ENCODE measurements around the gene DNPEP. TPM values are rescaled to one million over a fixed set of nuclear protein-coding genes. Genes with fewer than 3 reads are reported as not detected.

The DNPEP gene
- total RNA-seq, 1 experiment from 2014 or later, result 81.3 TPM

GRCh38 chr2:219419012-219419324 lies 31.3 kb upstream of the DNPEP start:
- ChIA-PET POLR2A (no interaction called here), CTCF (interaction anchor here (1.1 to 3.3 kb wide), 4 partner anchors 16 to 111 kb away, joined by 3 to 15 read pairs (median 10); no protein-coding TSS in a partner anchor)
- no peak for TF ChIP-seq CTCF (IDR thresholded peaks at IDR 0.05; ENCODE audit: unreplicated experiment)
- H3K27me3 Mint-ChIP-seq (ENCODE audit: insufficient read depth, unreplicated experiment), result no peaks in the 10 kb centered on the region
- intact Hi-C loops (cut with micrococcal nuclease), result no loop called here
- H3K4me1 Mint-ChIP-seq (ENCODE audit: insufficient read depth, unreplicated experiment), result no peaks in the 10 kb centered on the region
- H3K27ac Mint-ChIP-seq (ENCODE audit: low read depth, unreplicated experiment), result no peak overlapping the region
- no peak for DNase-seq (ENCODE audit: unreplicated experiment)
- H3K36me3 Mint-ChIP-seq (ENCODE audit: insufficient read depth, unreplicated experiment), result no peaks in the 10 kb centered on the region
- H3K9me3 Mint-ChIP-seq (ENCODE audit: unreplicated experiment), result no peaks in the 10 kb centered on the region
- no TSS peak for BruUV-seq (replicated peaks)
- H3K4me3 Mint-ChIP-seq (ENCODE audit: unreplicated experiment), result no peak overlapping the region

DNA sequence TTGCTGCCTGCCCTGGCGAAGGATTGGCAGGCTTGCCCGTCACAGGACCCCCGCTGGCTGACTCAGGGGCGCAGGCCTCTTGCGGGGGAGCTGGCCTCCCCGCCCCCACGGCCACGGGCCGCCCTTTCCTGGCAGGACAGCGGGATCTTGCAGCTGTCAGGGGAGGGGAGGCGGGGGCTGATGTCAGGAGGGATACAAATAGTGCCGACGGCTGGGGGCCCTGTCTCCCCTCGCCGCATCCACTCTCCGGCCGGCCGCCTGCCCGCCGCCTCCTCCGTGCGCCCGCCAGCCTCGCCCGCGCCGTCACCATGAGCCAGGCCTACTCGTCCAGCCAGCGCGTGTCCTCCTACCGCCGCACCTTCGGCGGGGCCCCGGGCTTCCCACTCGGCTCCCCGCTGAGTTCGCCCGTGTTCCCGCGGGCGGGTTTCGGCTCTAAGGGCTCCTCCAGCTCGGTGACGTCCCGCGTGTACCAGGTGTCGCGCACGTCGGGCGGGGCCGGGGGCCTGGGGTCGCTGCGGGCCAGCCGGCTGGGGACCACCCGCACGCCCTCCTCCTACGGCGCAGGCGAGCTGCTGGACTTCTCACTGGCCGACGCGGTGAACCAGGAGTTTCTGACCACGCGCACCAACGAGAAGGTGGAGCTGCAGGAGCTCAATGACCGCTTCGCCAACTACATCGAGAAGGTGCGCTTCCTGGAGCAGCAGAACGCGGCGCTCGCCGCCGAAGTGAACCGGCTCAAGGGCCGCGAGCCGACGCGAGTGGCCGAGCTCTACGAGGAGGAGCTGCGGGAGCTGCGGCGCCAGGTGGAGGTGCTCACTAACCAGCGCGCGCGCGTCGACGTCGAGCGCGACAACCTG lies 30.7 kb upstream of the DNPEP start, which contains the start of gene DES:
DES (plus strand) TSS at position 223 of the 857 bp plus-strand sequence; CDS start at position 309, 86 bp downstream.
- TF ChIP-seq CTCF (IDR thresholded peaks at IDR 0.05; ENCODE audit: unreplicated experiment), result no peak
- no peaks in the 10 kb centered on the region for H3K4me1 Mint-ChIP-seq (ENCODE audit: insufficient read depth, unreplicated experiment)
- DNase-seq (ENCODE audit: unreplicated experiment), result no peak
- ChIA-PET POLR2A (no interaction called here), CTCF (interaction anchor here (0.6 to 3.3 kb wide), 4 partner anchors 12 to 112 kb away, joined by 3 to 15 read pairs (median 8); no protein-coding TSS in a partner anchor)
- H3K27ac Mint-ChIP-seq (ENCODE audit: low read depth, unreplicated experiment), result no peak within 1 kb of the TSS
- BruUV-seq (replicated peaks), result no TSS peak
- no peaks in the 10 kb centered on the region for H3K27me3 Mint-ChIP-seq (ENCODE audit: insufficient read depth, unreplicated experiment)
- no peaks in the 10 kb centered on the region for H3K36me3 Mint-ChIP-seq (ENCODE audit: insufficient read depth, unreplicated experiment)
- no peaks in the 10 kb centered on the region for H3K9me3 Mint-ChIP-seq (ENCODE audit: unreplicated experiment)
- H3K4me3 Mint-ChIP-seq (ENCODE audit: unreplicated experiment), result no peak within 1 kb of the TSS
- intact Hi-C loops (cut with micrococcal nuclease), result no loop called here

DNA sequence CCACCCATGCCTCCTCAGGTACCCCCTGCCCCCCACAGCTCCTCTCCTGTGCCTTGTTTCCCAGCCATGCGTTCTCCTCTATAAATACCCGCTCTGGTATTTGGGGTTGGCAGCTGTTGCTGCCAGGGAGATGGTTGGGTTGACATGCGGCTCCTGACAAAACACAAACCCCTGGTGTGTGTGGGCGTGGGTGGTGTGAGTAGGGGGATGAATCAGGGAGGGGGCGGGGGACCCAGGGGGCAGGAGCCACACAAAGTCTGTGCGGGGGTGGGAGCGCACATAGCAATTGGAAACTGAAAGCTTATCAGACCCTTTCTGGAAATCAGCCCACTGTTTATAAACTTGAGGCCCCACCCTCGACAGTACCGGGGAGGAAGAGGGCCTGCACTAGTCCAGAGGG lies 29.7 kb upstream of the DNPEP start:
- CTCF ChIA-PET, result interaction anchor here (0.6 to 3.3 kb wide), 5 partner anchors 15 to 287 kb away, joined by 3 to 15 read pairs (median 3); no protein-coding TSS in a partner anchor

More for the DNA sequence above, 29.7 kb upstream of the DNPEP start:
- POLR2A ChIA-PET, result no interaction called here
- no peak for TF ChIP-seq CTCF (IDR thresholded peaks at IDR 0.05; ENCODE audit: unreplicated experiment)
- H3K9me3 Mint-ChIP-seq (ENCODE audit: unreplicated experiment), result no peaks in the 10 kb centered on the region
- H3K36me3 Mint-ChIP-seq (ENCODE audit: insufficient read depth, unreplicated experiment), result no peaks in the 10 kb centered on the region
- H3K27me3 Mint-ChIP-seq (ENCODE audit: insufficient read depth, unreplicated experiment), result no peaks in the 10 kb centered on the region
- no peak overlapping the region for H3K27ac Mint-ChIP-seq (ENCODE audit: low read depth, unreplicated experiment)
- H3K4me3 Mint-ChIP-seq (ENCODE audit: unreplicated experiment), result no peak overlapping the region
- no peak for DNase-seq (ENCODE audit: unreplicated experiment)
- H3K4me1 Mint-ChIP-seq (ENCODE audit: insufficient read depth, unreplicated experiment), result no peaks in the 10 kb centered on the region
- intact Hi-C loops (cut with micrococcal nuclease), result no loop called here
- no TSS peak for BruUV-seq (replicated peaks)

Data from MCF 10A (cell line).